ENCODE data around the gene VWC2L. TPM values are rescaled to one million over a fixed set of nuclear protein-coding genes. Genes with fewer than 3 reads are reported as not detected.
A peak's percentile ranks its signal among the peaks of the same experiment; 100 is the strongest.

VWC2L gene
- 0.27 TPM in 1 of 2 replicates, not detected in the other for total RNA-seq (2013; cell fraction: nucleolus; rRNA removed)
- total RNA-seq (2014; rRNA removed) (not detected in 2 replicates), total RNA-seq (2014; rRNA removed; fragmentation: Illumina TruSeq; extraction: Trizol) (not detected in 2 replicates), total RNA-seq (2021) (not detected in 2 replicates), polyA plus RNA-seq (2011; rRNA removed) (not detected in 2 replicates), polyA plus RNA-seq (2014; fragmentation: Illumina TruSeq; extraction: Trizol) (not detected in 2 replicates), polyA plus RNA-seq (2014; fragmentation: Nextera tagmentation; extraction: Ambion mirVana) (not detected), polyA plus RNA-seq (2014; rRNA removed) (not detected in 2 replicates), polyA plus RNA-seq (2016; fragmentation: Nextera tagmentation; extraction: Ambion mirVana) (not detected), polyA minus RNA-seq (2011; rRNA and poly(A)+ RNA removed) (not detected in 2 replicates), Bru-seq, nascent RNA (percentile 12 among the genes with signal in this experiment), BruChase-seq, experiment 1, labeled RNA remaining after a 6-hour chase (percentile 6 among the genes with signal in this experiment), BruChase-seq, experiment 2, labeled RNA remaining after a 2-hour chase (percentile 10 among the genes with signal in this experiment)
- polyA plus RNA-seq (2011; ENCODE audit: low read depth) = not detected
- polyA plus RNA-seq (2011; cell fraction: cytosol; rRNA removed) = not detected in 2 replicates
- polyA plus RNA-seq (2011; cell fraction: nucleus; rRNA removed) = not detected in 2 replicates
- not detected in 2 replicates for polyA plus RNA-seq (2012)
- not detected in 2 replicates for polyA minus RNA-seq (2011; cell fraction: cytosol; rRNA and poly(A)+ RNA removed)
- not detected in 2 replicates for polyA minus RNA-seq (2011; cell fraction: nucleus; rRNA and poly(A)+ RNA removed)
- long read RNA-seq, experiment 1 = 0 reads
- long read RNA-seq, experiment 2, partial matches to known transcripts = 0 of 1 reads
- long read RNA-seq, experiment 2, other reads (novel, unspliced or antisense) = 1 of 1 reads

DNA sequence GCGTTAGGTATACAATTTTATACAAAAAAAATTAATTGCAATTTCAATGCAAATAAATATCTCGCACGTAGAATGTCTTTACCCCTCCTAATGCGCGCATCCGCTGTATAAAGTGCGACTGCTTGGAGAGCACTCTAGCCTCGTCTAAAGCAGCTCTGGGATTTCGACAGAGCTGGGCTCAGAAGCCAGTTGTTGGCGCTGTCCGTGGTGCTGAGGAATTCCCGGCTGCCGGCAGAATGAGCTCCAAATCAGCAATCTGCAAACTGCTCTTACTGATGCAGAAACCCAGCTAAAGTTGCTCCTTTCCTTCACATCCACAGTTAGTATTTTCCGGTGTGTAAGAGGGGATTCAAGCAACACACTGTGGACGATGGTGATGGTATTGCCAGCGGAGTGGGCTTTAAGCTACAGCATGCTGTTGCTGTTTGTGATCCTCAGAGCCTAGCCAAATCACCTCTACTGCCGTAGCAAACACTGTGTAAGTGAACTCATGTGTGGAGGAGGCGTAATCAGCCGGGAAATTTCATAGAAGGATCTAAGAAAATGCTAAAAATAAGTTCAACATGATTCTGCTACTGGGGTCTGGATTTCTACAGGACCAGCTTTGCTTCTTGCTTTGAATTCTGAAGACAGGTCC lies at the start of gene VWC2L:
Gene VWC2L (plus strand): TSS at position 137 of the 637 bp plus-strand sequence. CDS start 3,140 bp downstream, outside the sequence.
- in situ Hi-C loops (cut with MboI) = no loop called here
- Histone ChIP-seq H2AFZ (ENCODE audit: control insufficient read depth, low read depth, low read length) (no peak within 1 kb of the TSS), H3K9me3 (replicated peaks; ENCODE audit: control insufficient read depth, insufficient read depth, low read length) (no peaks in the 10 kb centered on the region), H3K4me2 (ENCODE audit: control insufficient read depth, insufficient read depth) (no peak within 1 kb of the TSS), H3K79me2 (ENCODE audit: control insufficient read depth, insufficient read depth, low read length) (no peaks in the 10 kb centered on the region), H3K4me1 (ENCODE audit: control insufficient read depth, insufficient read depth, low read length) (no peaks in the 10 kb centered on the region), H3K4me3 (no peak within 1 kb of the TSS), H3K36me3 (ENCODE audit: control insufficient read depth in 2 of 2, insufficient read depth in 2 of 2, low read length in 1 of 2) (no peaks in the 10 kb centered on the region), H4K20me1 (ENCODE audit: control insufficient read depth, insufficient read depth) (no peaks in the 10 kb centered on the region), H3K27ac (ENCODE audit: control insufficient read depth, insufficient read depth) (no peak within 1 kb of the TSS), H3K27me3 (replicated peaks in 1 of 2; ENCODE audit: control insufficient read depth in 2 of 2, insufficient read depth in 2 of 2, low read length in 1 of 2) (no peaks in the 10 kb centered on the region), H3K9ac (ENCODE audit: control insufficient read depth, insufficient read depth, low read length) (no peak within 1 kb of the TSS)
- ChIA-PET SMC1A (ENCODE audit: uncharacterized antibody, unreplicated experiment) (interaction anchor here (0.6 to 0.7 kb wide), 3 partner anchors 14 to 1029 kb away, joined by 3 to 4 read pairs (median 3); no protein-coding TSS in a partner anchor), RAD21 (ENCODE audit: unreplicated experiment) (interaction anchor here (0.8 to 1.1 kb wide), 2 partner anchors 12 to 13 kb away, joined by 3 to 4 read pairs; no protein-coding TSS in a partner anchor), CTCF (interaction anchor here (1.2 kb wide), 1 partner anchor 420 kb away, joined by 3 read pairs; no protein-coding TSS in a partner anchor), POLR2A (no interaction called here)
- DNase-seq (ENCODE audit: low read depth, low spot score) (no peak), FAIRE-seq (no peak), ATAC-seq (peak; percentile 73)
- TF ChIP-seq, protein P1, sequence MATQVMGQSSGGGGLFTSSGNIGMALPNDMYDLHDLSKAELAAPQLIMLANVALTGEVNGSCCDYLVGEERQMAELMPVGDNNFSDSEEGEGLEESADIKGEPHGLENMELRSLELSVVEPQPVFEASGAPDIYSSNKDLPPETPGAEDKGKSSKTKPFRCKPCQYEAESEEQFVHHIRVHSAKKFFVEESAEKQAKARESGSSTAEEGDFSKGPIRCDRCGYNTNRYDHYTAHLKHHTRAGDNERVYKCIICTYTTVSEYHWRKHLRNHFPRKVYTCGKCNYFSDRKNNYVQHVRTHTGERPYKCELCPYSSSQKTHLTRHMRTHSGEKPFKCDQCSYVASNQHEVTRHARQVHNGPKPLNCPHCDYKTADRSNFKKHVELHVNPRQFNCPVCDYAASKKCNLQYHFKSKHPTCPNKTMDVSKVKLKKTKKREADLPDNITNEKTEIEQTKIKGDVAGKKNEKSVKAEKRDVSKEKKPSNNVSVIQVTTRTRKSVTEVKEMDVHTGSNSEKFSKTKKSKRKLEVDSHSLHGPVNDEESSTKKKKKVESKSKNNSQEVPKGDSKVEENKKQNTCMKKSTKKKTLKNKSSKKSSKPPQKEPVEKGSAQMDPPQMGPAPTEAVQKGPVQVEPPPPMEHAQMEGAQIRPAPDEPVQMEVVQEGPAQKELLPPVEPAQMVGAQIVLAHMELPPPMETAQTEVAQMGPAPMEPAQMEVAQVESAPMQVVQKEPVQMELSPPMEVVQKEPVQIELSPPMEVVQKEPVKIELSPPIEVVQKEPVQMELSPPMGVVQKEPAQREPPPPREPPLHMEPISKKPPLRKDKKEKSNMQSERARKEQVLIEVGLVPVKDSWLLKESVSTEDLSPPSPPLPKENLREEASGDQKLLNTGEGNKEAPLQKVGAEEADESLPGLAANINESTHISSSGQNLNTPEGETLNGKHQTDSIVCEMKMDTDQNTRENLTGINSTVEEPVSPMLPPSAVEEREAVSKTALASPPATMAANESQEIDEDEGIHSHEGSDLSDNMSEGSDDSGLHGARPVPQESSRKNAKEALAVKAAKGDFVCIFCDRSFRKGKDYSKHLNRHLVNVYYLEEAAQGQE (IDR thresholded peaks at IDR 0.05; ENCODE audit: low read depth, low read length) = peak; percentile 98
- TF ChIP-seq, protein P2, sequence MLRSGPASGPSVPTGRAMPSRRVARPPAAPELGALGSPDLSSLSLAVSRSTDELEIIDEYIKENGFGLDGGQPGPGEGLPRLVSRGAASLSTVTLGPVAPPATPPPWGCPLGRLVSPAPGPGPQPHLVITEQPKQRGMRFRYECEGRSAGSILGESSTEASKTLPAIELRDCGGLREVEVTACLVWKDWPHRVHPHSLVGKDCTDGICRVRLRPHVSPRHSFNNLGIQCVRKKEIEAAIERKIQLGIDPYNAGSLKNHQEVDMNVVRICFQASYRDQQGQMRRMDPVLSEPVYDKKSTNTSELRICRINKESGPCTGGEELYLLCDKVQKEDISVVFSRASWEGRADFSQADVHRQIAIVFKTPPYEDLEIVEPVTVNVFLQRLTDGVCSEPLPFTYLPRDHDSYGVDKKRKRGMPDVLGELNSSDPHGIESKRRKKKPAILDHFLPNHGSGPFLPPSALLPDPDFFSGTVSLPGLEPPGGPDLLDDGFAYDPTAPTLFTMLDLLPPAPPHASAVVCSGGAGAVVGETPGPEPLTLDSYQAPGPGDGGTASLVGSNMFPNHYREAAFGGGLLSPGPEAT (IDR thresholded peaks at IDR 0.05; ENCODE audit: low read depth) = no peak
- no peak for TF ChIP-seq ZNF274 (IDR thresholded peaks at IDR 0.05; ENCODE audit: insufficient read depth, insufficient read length)
- TF ChIP-seq, protein P3, sequence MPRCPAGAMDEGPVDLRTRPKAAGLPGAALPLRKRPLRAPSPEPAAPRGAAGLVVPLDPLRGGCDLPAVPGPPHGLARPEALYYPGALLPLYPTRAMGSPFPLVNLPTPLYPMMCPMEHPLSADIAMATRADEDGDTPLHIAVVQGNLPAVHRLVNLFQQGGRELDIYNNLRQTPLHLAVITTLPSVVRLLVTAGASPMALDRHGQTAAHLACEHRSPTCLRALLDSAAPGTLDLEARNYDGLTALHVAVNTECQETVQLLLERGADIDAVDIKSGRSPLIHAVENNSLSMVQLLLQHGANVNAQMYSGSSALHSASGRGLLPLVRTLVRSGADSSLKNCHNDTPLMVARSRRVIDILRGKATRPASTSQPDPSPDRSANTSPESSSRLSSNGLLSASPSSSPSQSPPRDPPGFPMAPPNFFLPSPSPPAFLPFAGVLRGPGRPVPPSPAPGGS (IDR thresholded peaks at IDR 0.05; ENCODE audit: borderline replicate concordance, insufficient read depth, low read depth, low read length, poor library complexity, severe bottlenecking) = no peak
- TF ChIP-seq RUNX3 (IDR thresholded peaks at IDR 0.05; ENCODE audit: low read length) = no peak
- WGBS (ENCODE audit: insufficient coverage, insufficient replicate concordance, low lambda C conversion rate, missing lambda C conversion rate) = 17% methylated on average over 19 of the region's 19 CpGs
- no TSS peak for BruUV-seq (replicated peaks)
- intact Hi-C loops (cut with micrococcal nuclease; ENCODE audit: unreplicated experiment) = no loop called here
